ENCODE results near the gene CD48. TPM values are rescaled to one million over a fixed set of nuclear protein-coding genes. Genes with fewer than 3 reads are reported as not detected.
A peak's percentile ranks its signal among the peaks of the same experiment; 100 is the strongest.
"Not testable (repeated sequence)": the region's sequence is repeated elsewhere in the genome, so short reads cannot be mapped to it uniquely, and the experiment has no call there.

Gene CD48
- total RNA-seq, 8 experiments from 2014 or later: 0.05 to 1.3 (median 0.32) TPM; not detected in 4

DNA sequence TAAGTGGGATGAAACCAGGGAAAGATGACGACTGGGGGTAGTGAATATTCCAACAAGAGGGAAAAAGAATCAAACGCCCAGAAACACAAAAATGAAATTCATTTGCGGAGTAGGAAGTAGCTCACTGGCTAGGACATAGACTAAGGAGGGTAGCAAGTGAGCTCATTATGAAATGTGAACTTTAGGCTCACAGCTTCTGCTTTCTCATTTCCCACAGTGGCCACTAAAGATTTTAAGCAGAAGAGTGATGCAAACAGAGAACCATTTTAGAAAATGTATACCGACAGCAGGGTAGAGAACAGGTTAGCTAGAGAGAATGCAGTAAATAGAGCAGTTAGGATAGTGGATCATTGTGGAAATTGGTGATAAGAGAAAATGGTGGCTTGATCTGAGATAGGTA is 3.5 kb downstream of the CD48 start:
- ATAC-seq (replicated peaks in 6 of 8): no peak

DNA sequence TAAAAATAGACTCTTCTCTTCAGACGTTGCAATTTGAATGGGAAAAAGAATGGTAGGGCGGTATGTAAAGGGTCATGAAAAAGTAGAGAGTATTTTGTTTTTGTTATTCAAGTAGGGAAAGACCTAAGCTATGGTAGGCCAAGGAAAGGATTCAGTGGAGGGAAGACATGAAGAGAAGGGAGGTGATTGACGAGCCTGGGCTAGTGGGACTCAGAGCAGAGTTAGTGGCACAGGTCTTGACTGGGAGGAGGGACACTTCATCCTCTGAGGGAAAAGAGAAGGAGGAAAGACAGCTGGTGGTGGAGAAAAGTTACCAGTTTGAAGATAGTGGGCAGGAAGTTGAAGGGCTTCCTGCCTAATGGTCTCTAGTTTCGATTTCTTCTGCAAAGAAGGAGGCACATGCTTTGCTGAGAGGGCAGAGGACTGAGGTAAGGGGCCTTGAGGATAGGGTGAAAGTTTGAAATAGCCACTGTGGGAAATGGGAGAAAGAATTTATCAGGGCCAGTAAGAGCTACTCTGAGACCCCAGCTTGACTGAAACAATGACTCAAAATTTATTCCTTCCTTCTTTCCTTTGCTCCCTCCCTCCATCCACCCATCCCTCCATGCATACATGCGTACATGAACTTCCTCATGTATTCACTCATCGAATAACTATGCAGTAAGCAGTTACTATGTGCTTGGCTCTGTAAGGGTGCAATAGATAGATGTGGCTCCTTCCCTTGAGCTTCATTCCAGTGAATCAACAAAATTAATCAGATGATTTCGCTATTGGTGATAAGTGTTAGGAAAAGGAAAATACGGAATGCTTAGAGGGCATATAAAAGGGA is 4.2 kb downstream of the CD48 start:
- Histone ChIP-seq H3K4me1 (replicated peaks in 1 of 2) (no peaks in the 10 kb centered on the region), H3K27ac (no peak overlapping the region), H3K4me3 (no peak overlapping the region)
- peak in 2 of 8 experiments; percentile 79 to 87 for ATAC-seq (replicated peaks in 6 of 8)
- in situ Hi-C loops (cut with MboI; ENCODE audit: low pct_unique_long_range_greater_than_20kb in 2 of 9, low sequenced_read_pairs in 9 of 9, unreplicated experiment in 9 of 9): loop anchor here in 1 of 9 experiments (25.0 kb wide), 1 partner anchor 95 kb away; no protein-coding TSS in a partner anchor
- 5 to 80% (median 44%) methylated on average over 3 to 7 of the region's 8 CpGs for WGBS, 10 experiments

More for the DNA sequence above, 3.5 kb downstream of the CD48 start:
- Histone ChIP-seq H3K27ac (no peak overlapping the region), H3K4me1 (replicated peaks in 1 of 2) (no peaks in the 10 kb centered on the region), H3K4me3 (no peak overlapping the region)
- WGBS, 10 experiments: 0 to 88% (median 73%) methylated on average over 2 to 4 of the region's 4 CpGs; no CpG with 5 or more reads in 1 of the 10 experiments
- in situ Hi-C loops (cut with MboI; ENCODE audit: low pct_unique_long_range_greater_than_20kb in 2 of 9, low sequenced_read_pairs in 9 of 9, unreplicated experiment in 9 of 9): loop anchor here in 1 of 9 experiments (25.0 kb wide), 1 partner anchor 96 kb away; no protein-coding TSS in a partner anchor

DNA sequence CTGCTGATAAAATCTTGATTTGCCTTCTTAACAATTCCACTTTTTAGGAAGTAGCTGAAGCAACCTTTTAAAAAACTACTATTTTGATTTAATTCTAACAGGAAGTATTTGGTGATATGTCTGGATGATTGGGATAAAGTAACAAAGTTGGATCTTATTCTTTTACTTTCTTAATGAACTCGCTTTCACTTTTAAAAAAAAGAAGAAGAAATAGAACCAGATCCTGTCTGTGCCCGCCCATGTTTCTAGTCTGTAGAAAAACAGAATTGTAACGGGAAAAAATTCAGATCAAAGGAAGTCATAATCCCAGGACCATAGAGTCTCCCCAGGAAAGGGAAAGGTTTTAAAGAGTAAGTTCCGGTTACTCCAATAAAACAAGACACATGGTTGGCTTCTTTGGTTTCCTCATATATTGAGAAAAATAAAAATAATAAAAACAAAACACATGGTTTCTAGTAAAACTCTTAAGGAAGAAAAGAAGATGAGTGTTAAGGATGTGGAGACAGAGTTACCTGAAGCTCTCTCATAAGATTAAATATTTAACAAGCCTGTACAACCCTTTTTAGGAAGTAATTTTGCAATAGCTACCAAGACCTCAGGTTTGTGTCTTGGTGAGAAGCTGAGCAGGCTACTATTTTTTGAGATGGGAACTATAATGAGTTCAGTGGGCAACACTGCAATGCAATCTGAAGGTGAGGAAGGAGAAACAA is 4.9 kb downstream of the CD48 start:
- Histone ChIP-seq H3K4me1 (replicated peaks in 1 of 2) (no peaks in the 10 kb centered on the region), H3K4me3 (no peak overlapping the region), H3K27ac (no peak overlapping the region)
- in situ Hi-C loops (cut with MboI; ENCODE audit: low pct_unique_long_range_greater_than_20kb in 2 of 9, low sequenced_read_pairs in 9 of 9, unreplicated experiment in 9 of 9): loop anchor here in 1 of 9 experiments (25.0 kb wide), 1 partner anchor 94 kb away; no protein-coding TSS in a partner anchor
- 0 to 73% (median 62%) methylated on average over 2 to 4 of the region's 4 CpGs for WGBS, 10 experiments
- no peak for ATAC-seq (replicated peaks in 6 of 8)

DNA sequence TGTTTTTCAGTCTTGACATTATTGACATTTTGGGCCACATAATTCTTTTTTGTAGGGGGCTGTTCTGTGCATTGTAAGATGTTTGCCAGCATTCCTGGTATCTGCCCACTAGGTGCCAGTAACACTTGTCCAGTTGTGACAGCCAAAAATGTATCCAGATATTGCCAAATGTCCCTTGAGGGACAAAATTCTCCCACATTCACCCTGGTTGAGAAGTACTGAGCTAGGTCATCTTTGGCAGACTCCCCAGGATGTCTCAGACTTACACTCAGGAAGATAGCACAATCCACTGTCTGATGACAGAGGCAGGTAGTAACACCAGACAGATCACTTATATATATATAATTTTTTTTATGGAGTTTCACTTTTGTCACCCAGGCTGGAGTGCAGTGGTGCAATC is 5.9 kb downstream of the CD48 start:
- H3K4me3 ChIP-seq: no peak overlapping the region
- ATAC-seq (replicated peaks in 6 of 8): no peak
- in situ Hi-C loops (cut with MboI; ENCODE audit: low pct_unique_long_range_greater_than_20kb in 2 of 9, low sequenced_read_pairs in 9 of 9, unreplicated experiment in 9 of 9): loop anchor here in 1 of 9 experiments (25.0 kb wide), 1 partner anchor 93 kb away; no protein-coding TSS in a partner anchor
- H3K27ac ChIP-seq: no peak overlapping the region
- no peaks in the 10 kb centered on the region for H3K4me1 ChIP-seq (replicated peaks in 1 of 2)

DNA sequence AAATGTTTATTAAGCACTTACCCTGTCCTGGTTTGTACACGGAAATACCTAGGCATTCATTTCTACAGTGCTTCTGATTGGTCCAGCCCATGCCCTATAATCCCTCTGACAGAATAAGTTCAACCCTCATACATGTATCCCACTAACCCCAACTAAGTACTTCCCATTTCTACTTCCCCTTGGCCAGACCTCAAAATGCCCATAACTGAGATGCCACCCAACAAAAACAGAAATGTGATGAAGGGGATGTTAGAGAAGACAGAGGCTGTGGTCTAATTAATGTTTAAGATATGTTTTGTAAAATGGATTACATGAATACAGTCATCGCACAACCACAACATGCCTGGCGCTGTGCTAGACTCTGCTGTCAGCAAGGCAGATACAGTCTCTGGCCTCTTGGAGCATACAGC is 6.4 kb downstream of the CD48 start:
- ATAC-seq (replicated peaks in 6 of 8); H3K27ac ChIP-seq; H3K4me1 ChIP-seq (replicated peaks in 1 of 2); H3K4me3 ChIP-seq: not testable (repeated sequence)
- 0 to 100% (median 83%) methylated on average over 1 to 3 of the region's 3 CpGs; no CpG with 5 or more reads in 1 of the 10 experiments for WGBS, 10 experiments
- in situ Hi-C loops (cut with MboI; ENCODE audit: low pct_unique_long_range_greater_than_20kb in 2 of 9, low sequenced_read_pairs in 9 of 9, unreplicated experiment in 9 of 9): loop anchor here in 1 of 9 experiments (25.0 kb wide), 1 partner anchor 93 kb away; no protein-coding TSS in a partner anchor

DNA sequence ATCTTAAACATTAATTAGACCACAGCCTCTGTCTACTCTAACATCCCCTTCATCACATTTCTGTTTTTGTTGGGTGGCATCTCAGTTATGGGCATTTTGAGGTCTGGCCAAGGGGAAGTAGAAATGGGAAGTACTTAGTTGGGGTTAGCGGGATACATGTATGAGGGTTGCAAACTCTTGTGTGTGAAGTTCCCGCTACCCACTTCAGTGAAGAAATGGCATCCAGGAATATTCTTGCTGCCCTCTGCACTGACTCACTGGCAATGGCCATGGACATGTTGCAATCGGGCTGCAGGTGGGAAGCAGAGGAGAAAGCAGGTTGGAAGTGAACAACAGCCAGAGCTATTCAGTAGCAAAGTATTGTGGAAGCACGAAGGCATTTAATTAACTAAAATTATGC is 7.4 kb downstream of the CD48 start:
- 4 to 85% (median 81%) methylated on average over 2 to 4 of the region's 4 CpGs for WGBS, 10 experiments

DNA sequence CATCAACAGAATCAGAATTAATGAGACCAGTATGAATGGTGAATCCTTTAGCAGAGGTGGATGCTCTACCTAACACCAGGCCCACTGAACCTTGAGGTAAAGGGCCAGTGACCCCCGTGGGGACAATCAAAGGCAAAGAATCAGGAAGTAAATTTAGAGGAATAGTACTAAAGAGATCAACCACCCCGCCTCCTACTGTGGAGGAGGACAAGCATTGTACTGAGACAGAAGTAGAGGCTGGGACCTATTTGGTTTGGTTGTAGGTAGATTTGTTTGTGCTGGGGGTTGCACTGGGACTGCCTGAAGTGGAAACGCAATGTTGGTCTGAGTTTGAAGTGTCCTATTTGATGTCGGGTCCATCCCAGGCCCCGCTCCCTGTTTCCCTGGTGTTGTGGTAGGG is 9.5 kb downstream of the CD48 start:
- in situ Hi-C loops (cut with MboI; ENCODE audit: low pct_unique_long_range_greater_than_20kb in 2 of 9, low sequenced_read_pairs in 9 of 9, unreplicated experiment in 9 of 9): loop anchor here in 1 of 9 experiments (25.0 kb wide), 1 partner anchor 90 kb away; no protein-coding TSS in a partner anchor
- H3K4me3 ChIP-seq: no peak overlapping the region
- H3K27ac ChIP-seq: no peak overlapping the region
- WGBS, 10 experiments: 40 to 91% (median 68%) methylated on average over 1 to 5 of the region's 5 CpGs; no CpG with 5 or more reads in 3 of the 10 experiments
- H3K4me1 ChIP-seq (replicated peaks in 1 of 2): no peaks in the 10 kb centered on the region
- no peak for ATAC-seq (replicated peaks in 6 of 8)

More for the DNA sequence above, 7.4 kb downstream of the CD48 start:
- in situ Hi-C loops (cut with MboI; ENCODE audit: low pct_unique_long_range_greater_than_20kb in 2 of 9, low sequenced_read_pairs in 9 of 9, unreplicated experiment in 9 of 9): loop anchor here in 1 of 9 experiments (25.0 kb wide), 1 partner anchor 92 kb away; no protein-coding TSS in a partner anchor
- H3K4me3 ChIP-seq: no peak overlapping the region
- ATAC-seq (replicated peaks in 6 of 8): no peak
- H3K4me1 ChIP-seq (replicated peaks in 1 of 2): no peaks in the 10 kb centered on the region
- no peak overlapping the region for H3K27ac ChIP-seq

DNA sequence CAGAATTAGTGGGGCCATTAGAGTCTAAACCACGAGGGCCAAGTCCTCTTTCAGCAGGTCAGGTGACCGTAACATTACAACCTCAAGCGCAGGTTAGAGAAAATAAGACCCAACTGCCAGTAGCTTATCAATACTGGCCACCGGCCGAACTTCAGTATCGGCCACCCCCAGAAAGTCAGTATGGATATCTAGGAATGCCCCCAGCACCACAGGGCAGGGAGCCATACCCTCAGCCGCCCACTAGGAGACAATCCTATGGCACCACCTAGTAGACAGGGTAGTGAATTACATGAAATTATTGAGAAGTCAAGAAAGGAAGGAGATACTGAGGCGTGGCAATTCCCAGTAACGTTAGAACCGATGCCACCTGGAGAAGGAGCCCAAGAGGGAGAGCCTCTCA is 19.2 kb downstream of the CD48 start:
- H3K27ac ChIP-seq; ATAC-seq (replicated peaks in 6 of 8); H3K4me3 ChIP-seq; H3K4me1 ChIP-seq (replicated peaks in 1 of 2): not testable (repeated sequence)
- in situ Hi-C loops (cut with MboI; ENCODE audit: low pct_unique_long_range_greater_than_20kb in 2 of 9, low sequenced_read_pairs in 9 of 9, unreplicated experiment in 9 of 9): loop anchor here in 1 of 9 experiments (25.0 kb wide), 1 partner anchor 270 kb away; the partner anchor contains the start of gene ITLN2
- WGBS, 10 experiments: 57 to 93% (median 82%) methylated on average over 2 to 10 of the region's 10 CpGs; no CpG with 5 or more reads in 1 of the 10 experiments

DNA sequence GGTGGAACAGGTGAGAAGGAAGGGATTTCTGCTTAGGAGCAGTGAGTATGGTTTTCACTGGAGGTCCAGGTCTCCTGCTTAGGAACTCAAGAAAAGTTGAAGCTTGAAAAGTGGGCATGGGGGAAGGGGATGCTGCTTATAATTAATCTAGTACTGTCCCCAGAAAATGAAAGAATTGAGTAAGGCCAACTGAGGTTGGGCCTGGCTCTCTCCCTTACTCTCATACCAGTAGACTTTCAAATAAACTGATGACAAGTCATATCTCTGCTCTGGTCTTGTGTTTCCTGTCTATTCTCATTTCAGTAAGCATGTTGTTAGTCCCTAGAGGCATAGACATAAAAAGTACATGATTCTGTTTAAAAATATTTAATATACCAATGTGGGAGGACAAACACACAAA is 26.4 kb downstream of the CD48 start:
- Histone ChIP-seq H3K4me3 (no peak overlapping the region), H3K4me1 (replicated peaks in 1 of 2) (no peaks in the 10 kb centered on the region), H3K27ac (no peak overlapping the region)
- no peak for ATAC-seq (replicated peaks in 6 of 8)
- in situ Hi-C loops (cut with MboI; ENCODE audit: low pct_unique_long_range_greater_than_20kb in 2 of 9, low sequenced_read_pairs in 9 of 9, unreplicated experiment in 9 of 9): loop anchor here in 1 of 9 experiments (10.0 to 25.0 kb wide), 2 partner anchors 80 to 277 kb away; partner anchors contain the start of gene ITLN2

DNA sequence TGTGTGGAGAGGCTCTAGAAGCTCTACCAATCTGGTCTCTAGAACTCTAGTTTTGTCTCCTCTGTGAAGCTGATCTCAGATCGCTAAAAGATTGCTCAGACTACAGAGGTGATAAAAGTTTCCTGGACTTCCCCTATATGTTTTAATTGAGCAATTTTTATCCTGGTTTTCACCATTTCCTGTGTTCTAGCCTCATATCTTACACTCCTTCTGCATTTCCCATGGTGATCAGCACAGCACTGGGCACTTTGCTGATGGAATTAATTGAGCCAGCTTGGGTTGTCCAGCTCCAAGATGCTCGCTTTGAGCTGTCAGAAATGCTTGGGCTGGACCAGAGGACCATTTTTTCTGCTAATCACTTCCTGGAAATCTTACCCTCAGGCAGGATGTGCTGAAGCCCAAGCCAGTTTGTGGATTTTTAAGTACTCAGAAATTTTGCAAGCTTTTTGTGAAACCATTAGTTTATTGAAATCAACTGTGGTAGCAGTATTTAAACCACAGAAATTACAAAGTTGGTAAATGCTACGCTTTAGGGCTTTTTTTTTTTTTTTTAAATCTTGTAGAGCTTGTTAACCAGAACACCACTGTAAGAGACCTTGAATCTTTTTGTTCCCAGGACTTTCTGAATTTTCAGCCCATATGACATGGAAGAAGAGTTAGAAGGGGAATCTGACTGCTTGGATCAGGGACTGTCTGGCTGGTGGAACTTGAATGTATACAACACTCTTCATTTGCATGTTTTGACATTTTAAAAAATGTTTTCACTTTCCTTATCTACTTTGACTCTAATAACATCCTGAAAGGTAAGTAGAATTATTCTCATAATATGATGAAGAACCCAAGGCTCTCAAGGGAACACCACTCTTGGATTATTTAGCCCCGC is 28.4 kb downstream of the CD48 start:
- WGBS, 10 experiments: 0 to 95% (median 64%) methylated on average over 1 to 4 of the region's 4 CpGs

DNA sequence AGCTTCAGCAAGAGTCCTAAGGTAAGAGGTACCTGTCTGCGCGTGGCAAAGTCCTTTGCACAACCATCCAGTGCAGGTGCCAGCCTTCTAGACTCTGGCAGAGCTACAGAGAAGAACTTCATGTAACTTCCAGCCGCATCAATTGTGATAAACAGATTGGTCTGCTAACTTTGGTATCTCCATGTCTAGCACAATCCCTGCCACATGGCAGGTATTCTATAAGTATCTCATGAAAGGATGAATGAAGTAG is 29.8 kb downstream of the CD48 start:
- 0 to 94% (median 92%) methylated on average over 1 to 3 of the region's 3 CpGs; no CpG with 5 or more reads in 3 of the 10 experiments for WGBS, 10 experiments
- in situ Hi-C loops (cut with MboI; ENCODE audit: low pct_unique_long_range_greater_than_20kb in 2 of 9, low sequenced_read_pairs in 9 of 9, unreplicated experiment in 9 of 9): loop anchor here in 1 of 9 experiments (10.0 to 25.0 kb wide), 2 partner anchors 83 to 280 kb away; partner anchors contain the start of gene ITLN2
- ATAC-seq (replicated peaks in 6 of 8): no peak
- Histone ChIP-seq H3K4me1 (replicated peaks in 1 of 2) (no peaks in the 10 kb centered on the region), H3K4me3 (no peak overlapping the region), H3K27ac (no peak overlapping the region)

More for the DNA sequence above, 28.4 kb downstream of the CD48 start:
- ATAC-seq (replicated peaks in 6 of 8): no peak
- H3K27ac ChIP-seq: no peak overlapping the region
- in situ Hi-C loops (cut with MboI; ENCODE audit: low pct_unique_long_range_greater_than_20kb in 2 of 9, low sequenced_read_pairs in 9 of 9, unreplicated experiment in 9 of 9): loop anchor here in 1 of 9 experiments (10.0 to 25.0 kb wide), 2 partner anchors 82 to 279 kb away; partner anchors contain the start of gene ITLN2
- no peaks in the 10 kb centered on the region for H3K4me1 ChIP-seq (replicated peaks in 1 of 2)
- no peak overlapping the region for H3K4me3 ChIP-seq

Data from motor neuron (in vitro differentiated cells).